ENCODE measurements around the gene TMA7.
"Not testable (repeated sequence)": the region's sequence is repeated elsewhere in the genome, so short reads cannot be mapped to it uniquely, and the experiment has no call there.

TMA7 gene

DNA sequence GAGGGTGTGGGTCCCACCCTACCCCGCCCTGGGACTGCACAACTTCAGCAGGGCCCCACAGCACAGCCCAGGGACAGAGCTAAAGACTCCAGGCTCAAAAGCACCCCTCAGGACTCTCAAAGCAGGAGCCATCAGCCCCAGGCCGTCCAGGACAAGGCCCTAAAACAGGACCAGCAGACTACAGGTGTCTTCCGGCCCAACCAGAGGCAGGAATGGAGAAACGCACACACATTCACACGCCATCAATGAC is 32.5 kb downstream of the TMA7 start:
- no peak for DNase-seq (ENCODE audit: low spot score)
- in situ Hi-C loops (cut with MboI; ENCODE audit: low pct_unique_long_range_greater_than_20kb, low sequenced_read_pairs, unreplicated experiment): no loop called here
- TF ChIP-seq, protein P1, sequence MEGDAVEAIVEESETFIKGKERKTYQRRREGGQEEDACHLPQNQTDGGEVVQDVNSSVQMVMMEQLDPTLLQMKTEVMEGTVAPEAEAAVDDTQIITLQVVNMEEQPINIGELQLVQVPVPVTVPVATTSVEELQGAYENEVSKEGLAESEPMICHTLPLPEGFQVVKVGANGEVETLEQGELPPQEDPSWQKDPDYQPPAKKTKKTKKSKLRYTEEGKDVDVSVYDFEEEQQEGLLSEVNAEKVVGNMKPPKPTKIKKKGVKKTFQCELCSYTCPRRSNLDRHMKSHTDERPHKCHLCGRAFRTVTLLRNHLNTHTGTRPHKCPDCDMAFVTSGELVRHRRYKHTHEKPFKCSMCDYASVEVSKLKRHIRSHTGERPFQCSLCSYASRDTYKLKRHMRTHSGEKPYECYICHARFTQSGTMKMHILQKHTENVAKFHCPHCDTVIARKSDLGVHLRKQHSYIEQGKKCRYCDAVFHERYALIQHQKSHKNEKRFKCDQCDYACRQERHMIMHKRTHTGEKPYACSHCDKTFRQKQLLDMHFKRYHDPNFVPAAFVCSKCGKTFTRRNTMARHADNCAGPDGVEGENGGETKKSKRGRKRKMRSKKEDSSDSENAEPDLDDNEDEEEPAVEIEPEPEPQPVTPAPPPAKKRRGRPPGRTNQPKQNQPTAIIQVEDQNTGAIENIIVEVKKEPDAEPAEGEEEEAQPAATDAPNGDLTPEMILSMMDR (IDR thresholded peaks at IDR 0.05; ENCODE audit: extremely low read depth, insufficient read depth, missing control alignments): no peak

DNA sequence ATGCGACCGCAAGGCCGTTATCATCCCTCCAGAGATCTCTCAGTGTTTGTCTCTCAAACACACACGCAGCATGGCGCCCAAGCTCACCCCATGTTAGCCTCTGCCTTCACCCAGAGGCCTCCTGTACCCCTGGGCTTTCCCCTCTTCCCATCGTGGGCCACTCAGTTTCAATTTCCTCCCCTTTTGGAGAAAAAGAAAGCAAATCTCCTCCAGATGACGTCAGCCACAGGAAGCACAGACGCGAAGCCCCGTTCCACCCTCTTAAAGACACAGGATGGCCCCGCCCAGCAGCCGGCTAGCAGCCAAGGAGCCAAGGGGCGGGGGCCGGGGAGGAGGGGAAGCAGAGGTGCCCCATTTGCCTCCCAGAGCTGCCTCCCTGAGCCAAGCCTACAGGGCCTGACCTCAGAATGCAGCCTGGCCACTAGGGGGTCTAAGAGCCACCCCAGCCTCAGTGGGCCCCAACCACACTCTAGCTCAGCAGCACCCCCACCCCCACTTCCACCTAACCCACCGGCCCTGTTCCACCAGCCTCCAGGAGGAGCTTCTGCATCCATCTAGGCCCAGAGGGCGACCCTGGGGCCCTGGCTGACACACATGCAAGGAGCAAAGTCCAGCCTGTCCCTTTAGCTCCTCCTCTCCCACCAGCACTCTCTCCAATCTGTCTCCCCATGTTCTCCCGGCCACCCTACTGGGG is 33.0 kb downstream of the TMA7 start:
- TF ChIP-seq, protein P1 (IDR thresholded peaks at IDR 0.05; ENCODE audit: extremely low read depth, insufficient read depth, missing control alignments): peak; percentile 45
- in situ Hi-C loops (cut with MboI; ENCODE audit: low pct_unique_long_range_greater_than_20kb, low sequenced_read_pairs, unreplicated experiment): no loop called here
- DNase-seq (ENCODE audit: low spot score): peak; percentile 93

DNA sequence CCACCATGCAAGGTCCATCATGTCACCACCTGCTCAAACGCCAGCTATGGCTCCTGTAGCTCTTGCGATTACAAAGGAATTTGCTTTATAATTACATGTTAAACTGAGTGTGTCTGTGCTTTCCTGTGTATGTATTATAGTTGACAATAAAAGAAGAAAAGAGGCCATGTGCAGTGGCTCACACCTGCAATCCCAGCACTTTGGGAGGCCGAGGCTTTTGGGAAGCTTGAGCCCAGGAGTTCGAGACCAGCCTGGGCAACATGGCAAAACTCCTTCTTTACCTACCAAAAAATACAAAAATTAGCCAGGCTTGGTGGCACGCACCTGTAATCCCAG is 33.5 kb downstream of the TMA7 start:
- TF ChIP-seq, protein P1 (IDR thresholded peaks at IDR 0.05; ENCODE audit: extremely low read depth, insufficient read depth, missing control alignments): no peak
- in situ Hi-C loops (cut with MboI; ENCODE audit: low pct_unique_long_range_greater_than_20kb, low sequenced_read_pairs, unreplicated experiment): no loop called here
- no peak for DNase-seq (ENCODE audit: low spot score)

DNA sequence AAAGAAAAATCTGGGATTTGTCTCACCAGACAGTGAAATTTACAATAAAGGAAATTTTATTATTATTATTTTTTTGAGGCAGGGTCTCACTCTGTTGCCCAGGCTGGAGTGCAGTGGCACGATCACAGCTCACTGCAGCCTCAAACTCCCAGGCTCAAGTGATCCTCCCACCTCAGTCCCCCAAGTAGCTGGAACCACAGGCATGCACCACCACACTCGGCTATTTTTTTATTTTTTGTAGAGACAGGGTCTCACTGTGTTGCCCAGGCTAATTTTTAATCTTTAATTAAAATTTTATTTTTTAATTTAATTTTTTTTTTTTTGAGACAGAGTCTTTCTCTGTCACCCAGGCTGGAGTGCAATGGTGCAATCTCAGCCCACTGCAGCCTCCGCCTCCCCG is 34.0 kb downstream of the TMA7 start:
- in situ Hi-C loops (cut with MboI; ENCODE audit: low pct_unique_long_range_greater_than_20kb, low sequenced_read_pairs, unreplicated experiment); DNase-seq (ENCODE audit: low spot score): not testable (repeated sequence)

DNA sequence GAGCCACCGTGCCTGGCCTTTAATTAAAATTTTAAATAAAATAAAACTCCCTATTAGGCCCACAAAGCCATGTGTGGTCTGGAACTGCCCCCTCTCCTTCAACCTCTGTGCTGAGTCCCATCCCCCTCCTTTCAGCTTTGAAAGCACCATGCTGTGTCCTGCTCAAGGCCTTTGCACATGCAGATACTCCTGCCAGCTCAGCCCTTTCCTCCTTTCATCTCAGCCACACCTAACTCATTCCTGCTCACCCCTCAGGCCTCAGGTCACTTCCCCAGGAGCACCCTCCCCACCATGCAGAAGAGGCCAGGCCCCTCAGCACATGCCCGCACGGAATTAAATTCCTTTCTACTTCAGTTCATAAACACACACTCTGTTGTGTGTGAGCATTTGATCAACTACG is 34.6 kb downstream of the TMA7 start:
- in situ Hi-C loops (cut with MboI; ENCODE audit: low pct_unique_long_range_greater_than_20kb, low sequenced_read_pairs, unreplicated experiment): no loop called here
- DNase-seq (ENCODE audit: low spot score): no peak
- TF ChIP-seq, protein P1 (IDR thresholded peaks at IDR 0.05; ENCODE audit: extremely low read depth, insufficient read depth, missing control alignments): no peak

DNA sequence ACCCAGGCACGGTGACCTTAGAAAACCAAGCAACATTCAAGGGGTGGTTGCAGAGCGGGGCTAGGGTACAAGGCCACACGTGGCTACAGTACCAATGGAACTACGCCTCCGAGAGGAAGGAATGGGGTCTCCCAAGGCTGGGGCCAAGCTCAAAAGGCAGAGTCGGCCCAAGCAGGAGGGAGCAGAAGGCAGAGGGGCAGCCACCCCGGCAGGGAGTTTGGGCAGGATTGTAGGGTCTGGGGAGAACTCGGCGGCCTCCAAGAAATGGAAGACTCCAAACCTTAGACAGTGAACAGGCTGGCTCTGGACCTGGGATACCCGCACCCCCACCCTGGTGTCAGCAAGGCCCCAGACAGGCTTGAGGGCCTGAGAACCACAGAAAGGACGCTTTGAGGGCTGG is 35.1 kb downstream of the TMA7 start:
- DNase-seq (ENCODE audit: low spot score): no peak
- TF ChIP-seq, protein P1 (IDR thresholded peaks at IDR 0.05; ENCODE audit: extremely low read depth, insufficient read depth, missing control alignments): no peak
- in situ Hi-C loops (cut with MboI; ENCODE audit: low pct_unique_long_range_greater_than_20kb, low sequenced_read_pairs, unreplicated experiment): no loop called here

DNA sequence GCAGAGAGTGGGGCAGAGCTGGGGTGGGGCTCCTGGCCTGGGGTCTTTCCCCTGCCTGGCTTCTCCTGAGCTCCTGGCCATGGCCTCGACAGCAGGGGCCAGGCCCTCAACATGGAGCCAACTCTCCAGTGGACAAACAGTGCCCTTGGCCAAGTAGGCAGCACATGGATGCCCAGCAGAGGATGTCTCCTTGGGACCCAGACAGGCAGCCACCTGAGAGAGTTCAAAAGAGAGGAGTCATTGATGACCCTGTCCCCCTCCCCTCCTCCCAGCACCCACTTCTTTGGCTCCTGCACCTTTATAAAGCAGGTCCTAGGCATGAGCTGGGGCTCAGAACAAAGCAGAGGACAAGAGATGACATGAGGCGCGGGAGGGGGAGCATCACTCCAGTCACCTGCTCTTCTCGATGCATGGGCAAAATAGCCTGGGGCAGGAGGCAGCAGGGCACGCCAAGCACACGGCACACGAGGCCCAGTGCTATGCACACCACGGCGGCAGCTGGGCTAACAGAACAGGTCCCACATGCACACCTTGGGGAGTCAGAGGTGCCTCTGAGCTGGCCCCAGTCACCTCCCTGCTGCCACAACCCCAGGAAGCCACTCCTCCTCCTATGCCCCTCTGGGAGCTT is 36.5 kb downstream of the TMA7 start:
- DNase-seq (ENCODE audit: low spot score): no peak
- TF ChIP-seq, protein P1 (IDR thresholded peaks at IDR 0.05; ENCODE audit: extremely low read depth, insufficient read depth, missing control alignments): no peak
- in situ Hi-C loops (cut with MboI; ENCODE audit: low pct_unique_long_range_greater_than_20kb, low sequenced_read_pairs, unreplicated experiment): no loop called here

Data from GM13977 (cell line).